AML-193 (cell line): ENCODE data around the gene ATP2B2.
"Not testable (repeated sequence)": the region's sequence is repeated elsewhere in the genome, so short reads cannot be mapped to it uniquely, and the experiment has no call there.

Source experiments
- DNase-seq, 2 experiments: peaks; one replicate each; lab custom pipeline; 2025; lab: John Stamatoyannopoulos, UW

The ATP2B2 gene

DNA sequence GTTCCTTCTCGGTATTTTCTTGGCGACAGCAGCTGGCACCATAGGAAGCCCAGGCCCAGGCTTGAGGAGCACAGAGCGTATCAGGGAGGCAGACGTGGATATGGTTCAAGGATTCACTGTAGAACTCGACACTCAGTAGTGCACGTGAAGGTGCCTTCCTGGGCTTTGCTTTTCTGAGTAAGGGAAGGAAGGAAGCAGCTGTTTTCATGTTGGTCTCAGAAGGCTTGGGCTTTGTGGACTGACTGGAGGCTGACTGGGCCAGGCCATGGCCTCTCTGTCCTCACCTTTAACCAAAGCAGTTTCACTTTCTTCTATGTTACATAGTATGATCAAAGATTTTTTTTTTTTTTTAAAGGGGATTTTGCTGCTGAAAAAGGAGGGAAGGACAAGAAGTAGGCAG, 205.7 kb downstream of the ATP2B2 start:
- no peak for DNase-seq

GRCh38 chr3:10299175-10299574, 206.2 kb downstream of the ATP2B2 start:
- no peak for DNase-seq

- not testable (repeated sequence) for DNase-seq
Measured at GRCh38 chr3:10298064-10298463, 207.3 kb downstream of the ATP2B2 start.

- no peak for DNase-seq
Measured at GRCh38 chr3:10294030-10294586, 211.3 kb downstream of the ATP2B2 start.

- DNase-seq, result peak; percentile 94 to 95
Measured at GRCh38 chr3:10292505-10293419, 212.6 kb downstream of the ATP2B2 start, which contains the start of gene GHRL. TSS of gene GHRL (minus strand) at chr3:10292947. CDS start at chr3:10290180, 2,767 bp downstream.

GRCh38 chr3:10291641-10292040, 213.7 kb downstream of the ATP2B2 start:
- DNase-seq, result no peak

- DNase-seq, result no peak
Measured at GRCh38 chr3:10290481-10291176, 214.8 kb downstream of the ATP2B2 start.

DNA sequence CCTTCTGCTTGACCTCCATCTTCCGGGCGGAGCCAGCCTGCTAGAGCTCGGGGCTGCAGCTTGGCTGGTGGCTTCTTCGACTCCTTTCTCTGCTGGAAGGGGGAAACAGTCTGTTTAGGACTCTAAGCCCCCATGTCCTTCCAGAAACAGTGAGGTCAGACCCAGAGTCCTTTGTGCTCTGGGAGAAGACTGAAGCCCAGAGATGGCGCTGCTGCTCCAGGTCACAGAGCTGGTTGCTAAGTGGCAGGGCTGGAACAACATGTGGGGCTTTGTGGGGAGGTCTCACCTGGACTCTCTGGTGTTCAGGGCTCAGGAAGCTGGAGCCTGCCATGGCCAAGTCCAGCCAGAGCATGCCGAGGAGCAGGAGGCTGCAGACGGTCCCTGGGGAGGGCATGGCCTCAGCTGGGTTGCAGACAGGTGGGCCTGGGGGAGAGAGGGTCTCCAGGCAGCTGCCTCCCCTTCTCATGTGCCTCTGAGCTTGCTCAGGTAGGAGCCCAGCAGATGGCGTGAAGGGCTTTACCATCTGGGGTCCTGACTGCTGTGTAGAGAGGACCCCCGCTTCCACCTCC, 215.5 kb downstream of the ATP2B2 start:
- DNase-seq, result no peak

GRCh38 chr3:10289077-10289476, 216.3 kb downstream of the ATP2B2 start:
- DNase-seq, result no peak

GRCh38 chr3:10288575-10288960, 216.8 kb downstream of the ATP2B2 start:
- DNase-seq, result no peak

DNA sequence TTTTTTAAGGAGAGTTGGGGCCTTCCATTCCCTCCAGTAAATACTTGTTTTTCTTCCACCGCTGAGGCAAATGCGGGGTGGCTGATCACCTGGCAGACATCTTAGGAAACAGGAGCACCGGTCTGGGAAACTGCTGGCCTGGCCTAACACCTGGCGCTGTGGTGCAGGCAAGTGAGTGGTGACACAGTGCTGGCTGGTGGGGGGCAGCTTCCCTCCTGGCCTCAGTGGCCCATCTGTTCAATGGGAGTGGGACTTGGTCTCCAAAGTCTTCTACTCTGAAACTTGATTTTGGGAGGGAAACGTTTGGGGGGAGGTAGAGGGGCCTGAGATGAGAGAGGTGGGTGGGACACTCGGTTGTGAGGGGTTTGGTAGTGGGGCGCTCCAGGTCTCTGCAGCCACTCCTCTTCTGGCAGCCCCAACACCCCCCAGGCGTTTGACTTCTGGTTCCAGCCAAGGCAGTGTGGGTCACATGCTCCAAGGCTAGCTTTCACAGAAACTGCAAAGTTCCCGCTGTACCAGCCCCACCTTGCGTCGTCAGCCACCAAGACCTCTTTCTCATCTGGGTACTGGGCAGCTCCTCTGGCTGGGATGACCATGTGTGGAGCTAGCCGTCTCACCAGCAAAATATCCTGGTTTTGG, 217.3 kb downstream of the ATP2B2 start:
- no peak for DNase-seq

DNA sequence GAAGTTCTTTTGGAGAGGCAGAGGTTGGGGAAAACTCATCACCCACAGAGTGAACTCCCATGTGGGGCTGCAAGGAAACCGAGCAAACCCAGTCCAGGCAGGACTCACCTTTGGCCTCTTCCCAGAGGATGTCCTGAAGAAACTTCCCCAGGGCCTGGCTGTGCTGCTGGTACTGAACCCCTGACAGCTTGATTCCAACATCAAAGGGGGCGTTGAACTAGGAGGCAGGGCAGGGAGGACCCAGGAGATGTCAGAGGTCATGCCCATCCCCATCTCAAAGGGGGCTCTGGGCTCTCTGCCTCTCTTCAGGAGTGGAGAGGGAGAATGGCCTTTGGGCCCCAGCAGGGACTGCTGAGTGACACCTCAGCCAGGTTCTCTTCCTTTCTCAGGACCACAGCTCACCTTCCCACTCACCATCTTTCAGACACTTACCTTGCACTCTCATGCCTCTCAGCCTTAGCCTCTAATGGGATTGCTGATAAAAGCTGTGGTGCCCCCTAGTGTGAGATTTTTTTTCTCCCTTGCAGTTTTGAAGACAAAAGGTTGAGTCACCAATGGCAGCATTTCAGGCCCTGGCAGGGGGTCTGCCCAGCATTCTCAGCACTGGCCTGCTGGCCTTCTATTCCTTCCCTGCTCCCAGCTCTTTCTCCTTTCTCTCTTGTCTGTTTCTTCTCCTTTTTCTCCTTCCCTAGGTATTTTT, 218.6 kb downstream of the ATP2B2 start:
- peak; percentile 26 to 40 for DNase-seq

DNA sequence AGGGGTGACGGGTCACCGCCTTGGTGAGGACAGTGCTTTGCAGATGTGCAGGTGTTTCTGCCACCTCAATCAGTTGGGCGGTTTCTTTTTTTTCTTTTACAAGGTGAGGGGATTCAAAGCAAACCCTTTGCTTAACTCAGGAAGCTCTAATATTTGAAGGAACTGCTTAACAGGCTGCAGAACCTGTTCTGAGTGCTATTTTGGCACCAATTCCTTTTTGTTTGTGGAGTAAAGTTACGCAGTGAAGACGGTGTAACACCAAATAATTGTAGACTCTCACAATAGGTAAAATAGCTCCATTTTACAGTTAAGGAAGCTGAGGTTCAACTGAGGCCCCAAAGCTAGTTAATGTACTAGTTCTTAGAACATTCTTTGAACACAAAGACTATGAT, 219.3 kb downstream of the ATP2B2 start:
- no peak for DNase-seq

GRCh38 chr3:10285272-10286132, 219.9 kb downstream of the ATP2B2 start:
- DNase-seq, result no peak

- DNase-seq, result no peak
Measured at GRCh38 chr3:10284496-10284895, 220.9 kb downstream of the ATP2B2 start.

GRCh38 chr3:10283638-10284037, 221.7 kb downstream of the ATP2B2 start:
- no peak for DNase-seq

DNA sequence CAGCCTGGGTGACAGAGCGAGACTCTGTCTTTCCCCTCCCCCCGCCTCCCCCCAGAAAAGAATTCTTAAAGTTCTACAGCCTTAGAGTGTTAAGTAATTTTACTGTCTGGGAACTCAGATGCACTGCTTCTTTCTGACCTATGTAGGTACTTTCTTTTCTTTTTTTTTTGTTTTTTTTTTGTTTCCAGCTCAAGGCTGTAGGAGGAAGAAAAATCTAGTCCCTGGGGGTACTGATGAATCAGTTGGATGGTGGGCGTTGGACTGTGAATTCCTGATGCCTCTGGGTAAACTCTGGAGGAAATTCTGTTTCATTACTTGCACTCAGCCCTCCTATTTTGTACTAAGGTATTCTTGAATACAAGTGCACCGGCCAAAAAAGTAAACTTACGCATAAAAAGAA, 223.4 kb downstream of the ATP2B2 start:
- no peak for DNase-seq

GRCh38 chr3:10280571-10280970, 224.8 kb downstream of the ATP2B2 start:
- DNase-seq, result no peak

- DNase-seq, result no peak
Measured at GRCh38 chr3:10280177-10280529, 225.2 kb downstream of the ATP2B2 start.

- DNase-seq, result no peak
Measured at GRCh38 chr3:10279384-10280176, 225.8 kb downstream of the ATP2B2 start.
